GM19463 (cell line): ENCODE data around the gene SLC9C1.

Source experiments
- ATAC-seq: cut with Tn5 transposase; IDR thresholded peaks from one replicate; pipeline ENCODE4 v1.9.1; 2021; ENCODE audit warnings: mild to moderate bottlenecking, moderate library complexity; ENCODE audit not compliant: unreplicated experiment

The SLC9C1 gene

GRCh38 chr3:112293368-112294321, at the start of gene SLC9C1:
SLC9C1 (minus strand) TSS chr3:112294216; CDS start chr3:112286791, 7,425 bp downstream.
- peak; percentile 47 for ATAC-seq

- ATAC-seq: no peak
Observed at GRCh38 chr3:112341386-112341785, 47.4 kb upstream of the SLC9C1 start.

GRCh38 chr3:112339609-112340008, 45.6 kb upstream of the SLC9C1 start:
- no peak for ATAC-seq

GRCh38 chr3:112339134-112339533, 45.1 kb upstream of the SLC9C1 start:
- ATAC-seq: no peak

- ATAC-seq: no peak
Observed at GRCh38 chr3:112338727-112339056, 44.7 kb upstream of the SLC9C1 start.

- ATAC-seq: no peak
Observed at GRCh38 chr3:112338021-112338726, 44.2 kb upstream of the SLC9C1 start.

GRCh38 chr3:112335434-112335781, 41.4 kb upstream of the SLC9C1 start:
- no peak for ATAC-seq

- ATAC-seq: no peak
Observed at GRCh38 chr3:112334691-112335433, 40.8 kb upstream of the SLC9C1 start.

GRCh38 chr3:112333381-112334317, 39.6 kb upstream of the SLC9C1 start:
- peak; percentile 47 for ATAC-seq

GRCh38 chr3:112333002-112333380, 39.0 kb upstream of the SLC9C1 start, which contains the start of gene CD200:
CD200 (plus strand) TSS chr3:112333156; CDS start chr3:112333213, 57 bp downstream.
- peak; percentile 64 for ATAC-seq

- no peak for ATAC-seq
Observed at GRCh38 chr3:112331851-112332250, 37.8 kb upstream of the SLC9C1 start.

- peak; percentile 97 for ATAC-seq
Observed at GRCh38 chr3:112327371-112327951, 33.4 kb upstream of the SLC9C1 start.

- no peak for ATAC-seq
Observed at GRCh38 chr3:112321867-112322652, 28.0 kb upstream of the SLC9C1 start.

GRCh38 chr3:112320691-112321090, 26.7 kb upstream of the SLC9C1 start:
- no peak for ATAC-seq

GRCh38 chr3:112319516-112320276, 25.7 kb upstream of the SLC9C1 start:
- ATAC-seq: no peak

- no peak for ATAC-seq
Observed at GRCh38 chr3:112315791-112316190, 21.8 kb upstream of the SLC9C1 start.

- ATAC-seq: no peak
Observed at GRCh38 chr3:112314649-112315048, 20.6 kb upstream of the SLC9C1 start.

GRCh38 chr3:112308151-112308911, 14.3 kb upstream of the SLC9C1 start:
- ATAC-seq: no peak
